ENCODE data around the gene DGAT2.

- TF ChIP-seq PATZ1 (tag by site-specific recombination; IDR thresholded peaks at IDR 0.05) (no peak), YY1 (tag by site-specific recombination; IDR thresholded peaks at IDR 0.05) (no peak), CTCF (tag by site-specific recombination; IDR thresholded peaks at IDR 0.05) (no peak), ZNF549 (tag by site-specific recombination; IDR thresholded peaks at IDR 0.05) (no peak), ZNF138 (tag by site-specific recombination; IDR thresholded peaks at IDR 0.05; ENCODE audit: borderline replicate concordance) (no peak), ZNF292 (tag by site-specific recombination; IDR thresholded peaks at IDR 0.05; ENCODE audit: borderline replicate concordance, low read depth) (no peak), REST (tag by site-specific recombination; IDR thresholded peaks at IDR 0.05) (no peak), ZBTB1 (tag by site-specific recombination; IDR thresholded peaks at IDR 0.05) (no peak), ZBTB26 (tag by site-specific recombination; optimal IDR thresholded peaks at IDR 0.05) (no peak), ELK4 (IDR thresholded peaks at IDR 0.05; ENCODE audit: borderline replicate concordance, low read depth, low read length) (no peak), ZBTB7A (tag by site-specific recombination; IDR thresholded peaks at IDR 0.05; ENCODE audit: low read depth) (no peak), ZNF664 (tag by site-specific recombination; IDR thresholded peaks at IDR 0.05) (no peak), EGR2 (tag by site-specific recombination; IDR thresholded peaks at IDR 0.05; ENCODE audit: low read depth) (no peak)
Observed at GRCh38 chr11:75821202-75821601, 52.6 kb downstream of the DGAT2 start.

Data from HEK293 (cell line).